Measurements from ENCODE around the gene ZRANB2.

- TF ChIP-seq POLR2AphosphoS5 (IDR thresholded peaks at IDR 0.05; ENCODE audit: borderline replicate concordance, low read depth, low read length) (0 out of 2 replicates have a peak, but pooled peaks have one; percentile 19), EZH2 (IDR thresholded peaks at IDR 0.05) (no peak), FOXP2 (optimal IDR thresholded peaks at IDR 0.05; ENCODE audit: control extremely low read depth, extremely low read length, insufficient read depth) (no peak)
These were observed 27.1 kb downstream of the ZRANB2 start for GRCh38 chr1:71053758-71054157.

All from SK-N-MC (cell line).